NCI-H128 (cell line): ENCODE measurements around the gene ERCC5.

Experiments
- DNase-seq: peaks from one replicate; lab custom pipeline; 2025; ENCODE audit not compliant: unreplicated experiment; lab: John Stamatoyannopoulos, UW

Gene ERCC5

DNA sequence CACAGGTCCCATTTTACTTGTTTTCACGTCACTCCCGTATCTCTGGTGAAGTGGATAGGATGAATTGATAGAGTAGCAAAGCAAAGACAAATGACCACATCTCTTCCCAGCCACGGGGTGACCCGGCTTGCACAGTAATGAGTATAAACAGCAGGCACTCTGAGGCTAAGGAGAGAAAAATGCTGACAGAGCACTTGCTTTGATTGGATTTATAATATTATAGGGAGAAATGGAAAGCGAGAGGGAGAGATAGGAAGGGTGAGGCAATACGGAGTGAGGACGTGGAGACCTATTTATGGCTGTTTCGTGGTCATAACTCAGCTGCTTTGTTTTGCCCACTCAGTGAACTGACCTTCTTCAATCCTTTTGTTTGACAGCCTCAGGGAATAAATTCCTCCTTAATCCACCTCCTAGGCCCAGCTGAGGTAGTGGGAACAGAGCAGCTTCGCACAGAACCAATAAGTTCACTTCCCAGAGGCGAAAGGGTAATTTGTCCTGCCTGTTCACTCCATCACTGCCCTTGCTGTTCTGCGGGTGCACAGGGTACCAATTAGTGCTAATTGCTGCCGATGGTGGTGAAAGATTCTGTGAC lies 68.6 kb downstream of the ERCC5 start:
- DNase-seq, result no peak

GRCh38 chr13:102915393-102915930 lies 69.6 kb downstream of the ERCC5 start:
- no peak for DNase-seq

- no peak for DNase-seq
Observed at GRCh38 chr13:102917019-102917418, 71.2 kb downstream of the ERCC5 start.

DNA sequence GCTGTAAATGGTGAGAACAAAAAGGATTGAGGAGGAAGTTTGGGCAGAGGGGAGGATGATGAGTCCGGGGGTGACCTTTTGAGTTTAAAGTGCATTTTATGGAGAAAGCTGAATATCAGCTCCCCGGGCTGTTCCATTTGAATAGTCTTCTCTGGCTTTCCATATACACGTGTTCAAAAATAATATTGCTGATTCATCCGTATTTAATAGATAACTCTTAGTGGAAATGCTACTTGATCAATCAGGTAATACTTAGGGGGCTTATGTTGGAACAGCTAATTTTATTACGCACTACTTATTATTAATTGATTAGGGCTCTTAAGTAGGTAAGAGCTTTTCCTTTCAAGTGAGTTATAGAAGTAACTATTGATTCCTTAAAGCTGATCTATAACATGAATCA lies 76.4 kb downstream of the ERCC5 start:
- DNase-seq, result no peak
